ENCODE data around the gene IRF4.

IRF4 gene

GRCh38 chr6:411402-412145 lies 20.0 kb downstream of the IRF4 start:
- no peaks in the 10 kb centered on the region for H3K27me3 ChIP-seq (ENCODE audit: insufficient read depth, low read length, poor library complexity, severe bottlenecking)
- no peak overlapping the region for H3K4me3 ChIP-seq (ENCODE audit: low read length, poor library complexity, severe bottlenecking)
- H3K9me2 ChIP-seq (replicated peaks; ENCODE audit: low read depth, low read length): no peaks in the 10 kb centered on the region
- H3K36me3 ChIP-seq (ENCODE audit: insufficient read depth, low read length): no peaks in the 10 kb centered on the region
- no peak overlapping the region for H2AFZ ChIP-seq (ENCODE audit: low read length)
- no peaks in the 10 kb centered on the region for H3K79me2 ChIP-seq (ENCODE audit: insufficient read depth, low read length)
- TF ChIP-seq CTCF (conservative IDR thresholded peaks at IDR 0.05; ENCODE audit: low read length) (no peak), EZH2phosphoT487 (IDR thresholded peaks at IDR 0.05; ENCODE audit: borderline replicate concordance) (no peak)
- peaks cover 10% of the 10 kb centered on the region for H3K4me1 ChIP-seq (ENCODE audit: insufficient read depth, low read length, poor library complexity, severe bottlenecking)
- H3F3A ChIP-seq (ENCODE audit: low read depth): no peaks in the 10 kb centered on the region
- H3K9ac ChIP-seq (ENCODE audit: low read depth, low read length, poor library complexity, severe bottlenecking): no peak overlapping the region
- no peak overlapping the region for H3K4me2 ChIP-seq (ENCODE audit: low read depth, low read length, poor library complexity, severe bottlenecking)
- 0 out of 2 replicates have a peak, but pooled peaks cover 5% of the 10 kb centered on the region for H3K9me3 ChIP-seq (ENCODE audit: insufficient read depth, low read depth, low read length)
- no peaks in the 10 kb centered on the region for H4K20me1 ChIP-seq (ENCODE audit: insufficient read depth, low read length, poor library complexity, severe bottlenecking)

DNA sequence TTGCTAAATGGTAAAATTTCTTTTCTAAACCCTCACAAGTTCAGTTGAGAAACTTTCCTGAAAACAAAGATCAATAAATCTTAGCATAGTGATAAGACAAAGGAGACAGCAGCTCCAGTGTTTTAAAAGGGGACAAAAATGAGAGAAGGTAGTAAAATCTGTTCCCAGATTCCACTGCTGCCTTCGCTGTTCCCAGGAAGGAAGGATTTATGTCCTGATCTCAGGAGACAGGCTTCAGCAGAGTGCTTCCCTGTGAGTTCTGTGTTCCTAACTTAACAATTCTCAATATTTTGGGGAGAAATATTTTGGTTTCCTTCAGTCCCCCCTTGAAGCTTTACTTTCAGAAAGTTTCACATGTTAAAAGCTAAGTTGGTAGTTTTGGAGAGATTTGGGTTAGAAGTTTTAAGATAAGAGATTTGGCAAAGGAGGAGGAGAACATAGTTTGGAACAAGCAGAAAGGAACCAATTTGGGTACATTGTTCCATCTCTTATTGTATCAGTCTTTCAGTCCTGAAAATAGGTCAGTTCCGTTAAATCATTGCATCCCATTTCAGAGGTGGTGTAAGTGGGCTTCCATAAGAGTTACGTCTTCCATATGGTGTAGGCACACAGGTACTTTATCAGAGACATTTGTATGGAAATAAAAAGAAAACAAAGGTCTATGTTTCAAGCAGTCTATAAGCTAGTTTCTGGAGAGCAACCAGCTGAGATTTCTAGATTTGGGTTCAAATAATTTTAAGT lies 20.8 kb downstream of the IRF4 start:
- Histone ChIP-seq H3K36me3 (ENCODE audit: insufficient read depth, low read length) (no peaks in the 10 kb centered on the region), H4K20me1 (ENCODE audit: insufficient read depth, low read length, poor library complexity, severe bottlenecking) (no peaks in the 10 kb centered on the region), H3F3A (ENCODE audit: low read depth) (no peaks in the 10 kb centered on the region), H3K4me1 (ENCODE audit: insufficient read depth, low read length, poor library complexity, severe bottlenecking) (peaks cover 10% of the 10 kb centered on the region), H3K79me2 (ENCODE audit: insufficient read depth, low read length) (no peaks in the 10 kb centered on the region), H3K4me2 (ENCODE audit: low read depth, low read length, poor library complexity, severe bottlenecking) (no peak overlapping the region), H3K4me3 (ENCODE audit: low read length, poor library complexity, severe bottlenecking) (no peak overlapping the region), H3K27me3 (ENCODE audit: insufficient read depth, low read length, poor library complexity, severe bottlenecking) (no peaks in the 10 kb centered on the region), H3K9ac (ENCODE audit: low read depth, low read length, poor library complexity, severe bottlenecking) (no peak overlapping the region), H3K9me3 (ENCODE audit: insufficient read depth, low read depth, low read length) (0 out of 2 replicates have a peak, but pooled peaks cover 5% of the 10 kb centered on the region), H2AFZ (ENCODE audit: low read length) (no peak overlapping the region), H3K9me2 (replicated peaks; ENCODE audit: low read depth, low read length) (no peaks in the 10 kb centered on the region)
- no peak for TF ChIP-seq EZH2phosphoT487 (IDR thresholded peaks at IDR 0.05; ENCODE audit: borderline replicate concordance)
- no peak for TF ChIP-seq CTCF (conservative IDR thresholded peaks at IDR 0.05; ENCODE audit: low read length)

DNA sequence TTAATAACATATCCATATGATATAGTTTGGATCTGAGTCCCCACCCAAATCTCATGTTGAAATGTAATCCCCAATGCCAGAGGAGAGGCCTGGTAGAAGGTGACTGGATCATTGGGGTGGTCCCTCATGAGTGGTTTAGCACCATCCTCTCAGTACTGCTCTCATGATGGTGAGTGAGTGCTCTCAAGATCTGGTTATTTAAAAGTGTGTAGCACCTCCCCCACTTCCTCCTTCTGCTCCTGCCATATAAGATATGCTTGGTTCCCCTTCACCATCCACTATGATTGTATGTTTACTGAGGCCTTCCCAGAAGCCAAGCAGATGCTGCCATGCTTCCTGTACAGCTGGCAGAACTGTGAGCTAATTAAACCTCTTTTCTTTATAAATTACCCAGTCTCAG lies 22.9 kb downstream of the IRF4 start:
- Histone ChIP-seq H4K20me1 (ENCODE audit: insufficient read depth, low read length, poor library complexity, severe bottlenecking) (no peaks in the 10 kb centered on the region), H3K9me3 (ENCODE audit: insufficient read depth, low read depth, low read length) (0 out of 2 replicates have a peak, but pooled peaks cover 5% of the 10 kb centered on the region), H3K4me3 (ENCODE audit: low read length, poor library complexity, severe bottlenecking) (no peak overlapping the region), H3K79me2 (ENCODE audit: insufficient read depth, low read length) (no peaks in the 10 kb centered on the region), H3K9me2 (replicated peaks; ENCODE audit: low read depth, low read length) (no peaks in the 10 kb centered on the region), H2AFZ (ENCODE audit: low read length) (no peak overlapping the region), H3K27me3 (ENCODE audit: insufficient read depth, low read length, poor library complexity, severe bottlenecking) (no peaks in the 10 kb centered on the region), H3K4me1 (ENCODE audit: insufficient read depth, low read length, poor library complexity, severe bottlenecking) (no peaks in the 10 kb centered on the region), H3K36me3 (ENCODE audit: insufficient read depth, low read length) (no peaks in the 10 kb centered on the region), H3K4me2 (ENCODE audit: low read depth, low read length, poor library complexity, severe bottlenecking) (no peak overlapping the region), H3F3A (ENCODE audit: low read depth) (no peaks in the 10 kb centered on the region), H3K9ac (ENCODE audit: low read depth, low read length, poor library complexity, severe bottlenecking) (no peak overlapping the region)
- no peak for TF ChIP-seq EZH2phosphoT487 (IDR thresholded peaks at IDR 0.05; ENCODE audit: borderline replicate concordance)
- no peak for TF ChIP-seq CTCF (conservative IDR thresholded peaks at IDR 0.05; ENCODE audit: low read length)

All from Loucy (cell line).